ENCODE measurements around the gene GRIN3A.

Gene GRIN3A

DNA sequence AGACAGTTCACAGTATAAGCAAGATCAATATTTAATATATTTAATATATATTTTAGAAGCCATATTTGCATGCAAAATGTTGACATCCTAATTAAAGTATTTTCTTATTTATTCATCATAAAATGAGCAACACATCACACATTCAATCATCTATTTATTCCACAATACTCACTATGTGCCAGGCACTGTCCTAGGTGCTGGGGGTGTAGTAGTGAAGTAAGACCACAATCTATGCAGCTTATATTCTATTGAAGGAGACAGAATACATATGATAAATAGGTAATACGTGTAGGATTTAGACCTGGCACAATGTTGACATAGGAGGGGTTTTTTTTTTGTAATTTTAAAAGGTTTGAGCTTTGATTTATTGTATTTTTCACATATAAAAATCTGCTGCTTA is 63.1 kb downstream of the GRIN3A start:
- H3K9me3 Mint-ChIP-seq (ENCODE audit: low read depth), result no peaks in the 10 kb centered on the region
- no peaks in the 10 kb centered on the region for H3K36me3 Mint-ChIP-seq
- no peak overlapping the region for H3K4me3 Mint-ChIP-seq
- no peak overlapping the region for H3K27ac Mint-ChIP-seq
- peaks cover 6% of the 10 kb centered on the region for H3K27me3 Mint-ChIP-seq
- H3K4me1 Mint-ChIP-seq (ENCODE audit: low read depth), result no peaks in the 10 kb centered on the region

DNA sequence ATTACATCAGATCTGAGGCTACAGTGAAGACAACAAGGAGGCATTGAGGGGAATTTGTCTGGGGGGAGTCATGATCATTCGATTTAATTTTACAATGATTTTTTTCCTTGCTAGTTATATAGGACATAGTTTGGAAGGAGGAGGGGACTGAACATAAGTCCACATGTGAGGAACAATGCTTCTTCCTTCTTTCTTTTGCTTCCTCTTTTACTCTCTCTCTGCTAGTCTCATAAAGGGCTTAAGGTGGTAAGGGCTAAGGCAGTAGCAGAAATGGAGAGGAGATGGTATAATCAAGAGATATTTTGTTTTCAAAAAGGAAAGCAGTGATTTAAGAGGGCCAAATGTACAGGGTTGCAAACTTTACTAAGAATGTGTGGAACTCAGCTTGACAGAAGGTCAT is 64.3 kb downstream of the GRIN3A start:
- Mint-ChIP-seq H3K27me3 (peaks cover 7% of the 10 kb centered on the region), H3K27ac (no peak overlapping the region), H3K9me3 (ENCODE audit: low read depth) (no peaks in the 10 kb centered on the region), H3K4me3 (no peak overlapping the region), H3K4me1 (ENCODE audit: low read depth) (no peaks in the 10 kb centered on the region), H3K36me3 (no peaks in the 10 kb centered on the region)

DNA sequence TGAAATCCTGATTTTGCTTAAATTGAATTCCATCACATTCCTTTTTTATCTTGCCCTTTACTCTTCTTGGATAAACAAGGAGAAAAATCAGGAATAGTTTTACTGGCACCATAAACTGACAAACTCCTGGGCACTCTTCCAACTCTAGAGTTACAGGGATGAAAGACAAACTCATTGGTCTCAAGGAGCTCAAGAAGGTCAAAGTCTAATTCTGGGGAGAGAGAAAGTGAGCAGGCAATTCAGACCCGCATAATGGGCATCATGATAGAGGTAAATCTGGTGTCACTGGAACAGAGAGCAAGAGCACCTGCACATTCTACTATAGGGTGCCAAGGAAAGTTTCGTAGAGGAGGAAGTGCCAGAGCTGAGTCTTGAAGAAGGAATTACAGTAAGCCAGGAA is 64.8 kb downstream of the GRIN3A start:
- Mint-ChIP-seq H3K4me1 (ENCODE audit: low read depth) (no peaks in the 10 kb centered on the region), H3K4me3 (no peak overlapping the region), H3K27me3 (peaks cover 8% of the 10 kb centered on the region), H3K9me3 (ENCODE audit: low read depth) (no peaks in the 10 kb centered on the region), H3K27ac (no peak overlapping the region), H3K36me3 (no peaks in the 10 kb centered on the region)

DNA sequence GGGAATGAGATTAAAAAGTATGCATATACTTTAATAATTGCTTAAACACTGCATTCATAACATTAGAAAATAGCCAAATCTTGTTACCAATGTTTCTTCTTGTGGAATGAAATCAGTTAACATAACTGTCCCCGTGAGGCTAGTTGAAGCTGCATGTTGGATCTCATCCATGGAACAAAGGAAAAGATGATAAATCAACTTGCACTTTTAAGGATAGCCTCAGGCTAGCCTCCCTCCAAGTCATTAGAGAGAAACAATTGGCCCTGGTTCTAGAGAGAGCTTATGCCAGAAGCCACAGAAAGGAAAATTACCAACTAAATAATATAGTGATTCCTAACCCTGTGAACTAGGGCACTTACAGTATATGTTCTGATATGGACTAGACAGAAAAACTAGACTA is 66.9 kb downstream of the GRIN3A start:
- H3K4me1 Mint-ChIP-seq (ENCODE audit: low read depth), result no peaks in the 10 kb centered on the region
- H3K9me3 Mint-ChIP-seq (ENCODE audit: low read depth), result no peaks in the 10 kb centered on the region
- no peaks in the 10 kb centered on the region for H3K36me3 Mint-ChIP-seq
- no peak overlapping the region for H3K4me3 Mint-ChIP-seq
- H3K27me3 Mint-ChIP-seq, result peaks cover 4% of the 10 kb centered on the region
- H3K27ac Mint-ChIP-seq, result no peak overlapping the region

DNA sequence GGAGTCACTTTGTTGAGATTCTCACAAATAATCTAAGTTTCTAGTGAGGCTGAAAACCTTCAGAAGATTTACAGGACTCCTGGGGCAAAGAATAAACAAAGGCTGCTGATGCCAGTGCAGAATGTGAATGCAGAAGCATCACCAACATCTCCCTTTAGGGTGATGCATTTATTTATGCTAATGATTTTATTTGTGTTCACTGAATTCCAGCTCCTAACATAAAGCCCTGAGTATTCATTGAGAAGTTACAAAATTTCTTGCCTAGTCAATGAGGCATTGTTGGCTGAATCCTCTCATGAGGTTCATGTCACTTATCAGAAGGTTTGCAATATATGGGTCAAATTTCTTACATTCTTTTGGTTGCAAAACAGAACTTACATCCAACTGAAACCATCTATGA is 70.0 kb downstream of the GRIN3A start:
- H3K4me1 Mint-ChIP-seq (ENCODE audit: low read depth), result no peaks in the 10 kb centered on the region
- H3K36me3 Mint-ChIP-seq, result no peaks in the 10 kb centered on the region
- no peak overlapping the region for H3K27ac Mint-ChIP-seq
- no peak overlapping the region for H3K4me3 Mint-ChIP-seq
- peaks cover 14% of the 10 kb centered on the region for H3K27me3 Mint-ChIP-seq
- H3K9me3 Mint-ChIP-seq (ENCODE audit: low read depth), result no peaks in the 10 kb centered on the region

DNA sequence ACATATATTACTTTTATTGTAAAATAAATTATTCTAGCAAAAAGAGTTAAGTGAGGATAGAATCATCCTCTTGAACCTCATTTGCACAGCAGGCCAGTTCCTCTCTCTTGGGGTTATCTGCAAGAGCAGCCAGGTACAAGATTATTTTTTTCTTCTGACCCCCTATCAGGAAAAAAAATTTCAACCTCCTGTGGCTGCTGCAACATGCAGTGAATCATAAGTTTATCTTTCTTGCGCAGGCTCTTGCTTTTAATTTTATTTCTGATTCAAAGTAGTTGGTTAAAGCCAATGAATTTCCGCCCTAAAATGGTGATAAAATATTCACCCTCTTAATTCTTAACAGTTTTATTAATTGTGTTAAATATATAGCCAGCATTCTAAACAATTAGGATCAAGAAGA is 74.0 kb downstream of the GRIN3A start:
- Mint-ChIP-seq H3K36me3 (no peaks in the 10 kb centered on the region), H3K9me3 (ENCODE audit: low read depth) (no peaks in the 10 kb centered on the region), H3K4me3 (no peak overlapping the region), H3K4me1 (ENCODE audit: low read depth) (no peaks in the 10 kb centered on the region), H3K27me3 (peaks cover 20% of the 10 kb centered on the region), H3K27ac (no peak overlapping the region)

DNA sequence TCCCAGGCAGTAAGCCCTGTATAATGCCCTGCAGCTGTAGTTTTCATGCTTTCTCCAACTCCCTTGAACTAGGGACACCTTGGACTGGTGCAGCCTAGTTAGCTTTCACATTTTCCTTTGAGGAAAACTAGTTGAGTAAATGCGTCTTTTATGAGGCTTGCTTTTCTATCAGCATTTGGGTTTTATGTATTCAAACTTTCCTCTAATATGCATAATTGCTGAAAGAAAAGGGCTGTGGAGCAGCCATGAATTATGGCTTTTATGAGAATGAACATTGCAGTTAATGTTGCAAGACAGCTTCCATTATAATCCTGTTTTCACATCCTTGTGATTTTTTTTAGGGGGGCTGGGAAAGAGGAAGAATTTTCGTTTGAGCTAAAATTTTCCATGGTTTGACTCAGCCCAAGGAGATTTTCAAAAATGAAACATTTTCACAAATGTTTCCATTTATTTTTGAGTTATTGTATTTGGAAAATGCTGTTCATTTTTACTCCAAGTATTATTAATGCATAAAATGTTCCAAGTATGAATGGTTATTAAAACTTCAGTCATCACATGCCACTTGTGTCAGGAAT is 85.8 kb downstream of the GRIN3A start:
- Mint-ChIP-seq H3K27me3 (peaks cover 9% of the 10 kb centered on the region), H3K4me3 (no peak overlapping the region), H3K9me3 (ENCODE audit: low read depth) (no peaks in the 10 kb centered on the region), H3K36me3 (no peaks in the 10 kb centered on the region), H3K4me1 (ENCODE audit: low read depth) (no peaks in the 10 kb centered on the region), H3K27ac (no peak overlapping the region)

DNA sequence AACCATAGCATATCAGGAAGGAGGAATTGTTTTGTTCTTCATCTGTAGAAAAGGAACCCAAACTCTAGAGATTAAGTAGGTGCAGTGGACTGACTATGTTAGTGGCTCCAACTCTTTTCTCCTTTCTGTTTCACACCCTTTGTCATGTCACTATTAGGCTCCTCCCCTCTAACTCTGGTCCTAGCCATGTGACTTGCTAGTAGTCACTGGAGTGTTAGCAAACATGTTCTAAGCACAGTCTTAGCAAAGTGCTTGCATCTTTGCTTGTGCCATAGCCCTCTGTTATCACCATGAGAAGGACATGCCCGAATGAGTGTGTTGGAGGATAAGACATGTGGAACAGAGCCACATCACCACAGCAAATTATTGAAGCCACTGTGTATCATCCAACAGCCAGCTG is 88.3 kb downstream of the GRIN3A start:
- Mint-ChIP-seq H3K36me3 (no peaks in the 10 kb centered on the region), H3K4me3 (no peak overlapping the region)

DNA sequence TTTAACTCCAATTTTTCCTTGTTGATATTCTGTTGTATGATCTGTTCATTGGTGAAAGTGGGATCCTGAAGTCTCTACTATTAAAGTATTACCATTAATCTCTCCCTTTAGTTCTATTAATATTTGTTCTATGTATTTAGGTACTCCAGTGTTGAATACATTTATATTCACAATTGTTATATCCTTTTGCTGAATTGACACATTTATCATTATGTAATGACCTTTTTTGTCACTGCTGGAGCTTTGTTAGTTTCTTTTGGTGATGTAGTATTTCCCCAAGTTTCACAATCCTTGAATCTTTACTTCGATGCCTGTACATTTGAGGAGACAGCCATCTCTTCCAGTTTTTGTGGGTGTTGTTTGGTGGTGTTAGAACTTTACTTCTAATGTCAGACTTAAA is 90.0 kb downstream of the GRIN3A start:
- H3K9me3 Mint-ChIP-seq (ENCODE audit: low read depth), result peaks cover 2% of the 10 kb centered on the region
- H3K27ac Mint-ChIP-seq, result no peak overlapping the region
- no peaks in the 10 kb centered on the region for H3K36me3 Mint-ChIP-seq
- H3K4me3 Mint-ChIP-seq, result no peak overlapping the region
- H3K4me1 Mint-ChIP-seq (ENCODE audit: low read depth), result no peaks in the 10 kb centered on the region
- peaks cover 7% of the 10 kb centered on the region for H3K27me3 Mint-ChIP-seq

More for the DNA sequence above, 88.3 kb downstream of the GRIN3A start:
- H3K27ac Mint-ChIP-seq, result no peak overlapping the region
- H3K4me1 Mint-ChIP-seq (ENCODE audit: low read depth), result no peaks in the 10 kb centered on the region
- peaks cover 5% of the 10 kb centered on the region for H3K27me3 Mint-ChIP-seq
- H3K9me3 Mint-ChIP-seq (ENCODE audit: low read depth), result no peaks in the 10 kb centered on the region

DNA sequence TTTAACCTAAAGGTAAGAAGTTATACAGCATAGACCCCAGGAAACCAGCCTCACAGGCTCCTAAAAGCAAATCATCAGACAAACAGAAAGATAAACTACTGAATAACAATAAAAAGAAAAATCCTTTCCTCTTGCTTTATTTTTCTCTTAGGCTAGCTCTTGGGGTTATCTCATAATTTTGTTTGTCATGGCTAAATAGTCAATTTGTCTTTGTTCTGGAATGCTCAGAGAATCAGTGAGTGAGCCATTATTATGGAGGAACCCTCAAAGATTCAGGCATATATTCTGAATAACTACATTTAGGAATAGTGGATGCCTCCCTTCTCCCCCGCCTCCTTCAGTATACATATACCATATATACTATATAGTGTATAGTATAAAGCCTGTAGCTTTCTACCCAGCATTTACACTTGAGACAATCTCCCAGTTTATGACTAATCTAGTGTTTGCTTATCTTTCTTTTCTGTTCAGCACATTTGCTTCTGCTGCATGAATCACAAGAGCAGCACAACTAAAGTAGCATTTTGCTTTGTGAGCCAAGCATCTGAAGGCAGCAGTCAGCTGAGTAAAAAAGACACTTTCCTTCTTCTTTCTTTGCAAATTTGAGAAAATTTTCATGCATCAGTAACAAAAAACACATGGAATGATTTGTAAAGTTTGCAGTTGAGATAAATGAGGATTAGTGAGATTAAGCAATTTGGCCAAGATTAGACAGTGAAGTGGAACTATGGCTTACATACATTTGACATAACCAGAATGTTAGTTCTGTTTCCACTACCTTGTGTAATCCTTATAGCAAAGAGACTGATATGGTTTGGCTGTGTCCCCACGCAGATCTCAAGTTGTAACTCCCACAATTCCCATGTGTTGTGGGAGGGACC is 98.4 kb downstream of the GRIN3A start:
- Mint-ChIP-seq H3K27ac (no peak overlapping the region), H3K27me3 (peaks cover 5% of the 10 kb centered on the region), H3K36me3 (no peaks in the 10 kb centered on the region), H3K4me3 (no peak overlapping the region), H3K4me1 (ENCODE audit: low read depth) (no peaks in the 10 kb centered on the region), H3K9me3 (ENCODE audit: low read depth) (peaks cover 3% of the 10 kb centered on the region)

DNA sequence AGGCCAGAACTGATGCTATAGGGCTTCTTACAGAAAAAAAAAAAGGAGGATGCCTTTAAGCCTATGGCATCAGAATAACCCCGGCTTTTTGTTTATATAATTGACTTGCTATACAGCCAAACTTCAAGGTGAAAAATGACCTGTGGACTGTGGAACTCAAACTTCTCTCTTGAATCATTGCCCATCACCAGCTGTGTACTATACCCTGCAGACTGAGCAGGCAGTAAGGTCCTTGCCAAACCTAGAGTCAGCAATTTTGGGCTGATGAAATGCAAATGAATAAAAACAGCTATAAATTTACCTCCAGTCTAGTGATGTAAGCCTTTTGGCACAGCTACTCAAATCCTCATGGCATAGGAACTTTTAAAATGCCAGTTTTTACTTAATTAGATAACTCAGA is 99.1 kb downstream of the GRIN3A start:
- H3K36me3 Mint-ChIP-seq, result no peaks in the 10 kb centered on the region
- no peak overlapping the region for H3K4me3 Mint-ChIP-seq
- H3K27ac Mint-ChIP-seq, result no peak overlapping the region
- peaks cover 3% of the 10 kb centered on the region for H3K9me3 Mint-ChIP-seq (ENCODE audit: low read depth)
- no peaks in the 10 kb centered on the region for H3K4me1 Mint-ChIP-seq (ENCODE audit: low read depth)
- peaks cover 5% of the 10 kb centered on the region for H3K27me3 Mint-ChIP-seq

DNA sequence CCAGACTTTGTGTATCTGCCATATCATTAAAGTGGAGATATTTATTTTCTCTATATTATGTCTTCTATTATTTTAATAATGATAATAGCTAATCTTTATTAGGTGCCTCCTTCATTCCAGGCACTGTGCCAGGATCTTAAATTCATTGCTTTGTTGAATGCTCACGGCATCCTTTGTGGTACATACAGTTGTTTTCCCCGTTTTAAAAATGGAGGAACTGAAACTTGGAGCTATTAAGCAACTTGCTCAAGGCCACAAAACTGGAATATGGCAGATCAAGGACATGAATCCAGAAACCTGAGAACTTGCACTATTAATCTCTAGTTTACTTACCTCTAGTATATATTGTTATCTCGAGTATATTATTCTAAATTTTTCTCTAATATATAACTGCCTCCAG is 102.2 kb downstream of the GRIN3A start:
- no peaks in the 10 kb centered on the region for H3K36me3 Mint-ChIP-seq
- H3K4me1 Mint-ChIP-seq (ENCODE audit: low read depth), result no peaks in the 10 kb centered on the region
- H3K9me3 Mint-ChIP-seq (ENCODE audit: low read depth), result no peaks in the 10 kb centered on the region
- no peak overlapping the region for H3K27ac Mint-ChIP-seq
- H3K27me3 Mint-ChIP-seq, result peaks cover 2% of the 10 kb centered on the region
- H3K4me3 Mint-ChIP-seq, result no peak overlapping the region

DNA sequence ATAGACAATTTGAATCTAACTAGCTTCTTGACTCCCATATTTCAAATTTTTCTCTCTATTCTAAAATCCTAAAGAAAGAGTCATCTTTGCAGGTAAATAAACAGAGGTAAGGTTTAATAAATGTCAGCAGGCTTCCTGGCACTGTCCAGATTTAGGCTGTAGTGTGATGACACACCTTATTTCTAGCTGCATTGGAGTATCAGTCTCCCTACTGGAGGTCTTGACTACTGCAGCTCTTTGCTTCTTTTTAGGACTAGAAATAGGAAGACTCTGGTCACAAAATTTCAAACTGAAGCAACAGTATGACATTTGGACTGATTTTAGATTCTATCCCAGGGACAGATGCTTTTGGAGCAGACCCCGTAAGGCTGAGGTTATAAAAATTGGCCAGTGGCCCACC is 103.0 kb downstream of the GRIN3A start:
- H3K36me3 Mint-ChIP-seq, result no peaks in the 10 kb centered on the region
- no peaks in the 10 kb centered on the region for H3K4me1 Mint-ChIP-seq (ENCODE audit: low read depth)
- no peak overlapping the region for H3K27ac Mint-ChIP-seq
- no peaks in the 10 kb centered on the region for H3K27me3 Mint-ChIP-seq
- H3K9me3 Mint-ChIP-seq (ENCODE audit: low read depth), result no peaks in the 10 kb centered on the region
- no peak overlapping the region for H3K4me3 Mint-ChIP-seq

DNA sequence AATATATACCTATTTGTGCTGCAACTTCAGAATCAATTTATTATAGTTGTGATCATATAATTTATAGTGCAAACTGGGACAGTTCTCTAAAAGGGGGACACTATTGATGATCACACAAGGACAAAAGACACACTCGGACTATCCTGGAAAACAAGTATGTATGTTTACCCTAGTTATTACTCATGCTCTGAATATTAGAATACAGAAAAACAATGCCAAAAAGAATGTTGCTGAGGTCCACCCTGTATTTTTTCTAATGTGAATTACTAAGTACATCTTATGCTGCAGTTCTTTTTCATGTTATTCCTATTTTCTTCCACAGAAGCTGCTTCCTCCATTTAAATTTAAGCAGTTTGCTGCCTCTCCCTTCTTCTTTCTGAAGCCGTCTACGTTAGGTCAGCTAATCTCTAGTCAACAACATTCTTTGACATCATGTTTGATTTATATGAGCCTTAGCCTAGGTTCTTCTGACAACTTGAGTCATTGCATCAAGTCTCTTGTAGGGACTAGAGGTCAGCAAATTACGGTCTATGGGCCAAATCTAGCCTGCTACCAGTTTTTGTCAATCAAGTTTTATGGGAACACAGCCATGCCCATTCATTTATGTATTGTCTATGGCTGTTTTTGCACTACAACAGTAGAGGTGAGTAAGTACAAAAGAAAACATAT is 103.6 kb downstream of the GRIN3A start:
- Mint-ChIP-seq H3K27me3 (no peaks in the 10 kb centered on the region), H3K36me3 (no peaks in the 10 kb centered on the region), H3K4me3 (no peak overlapping the region), H3K9me3 (ENCODE audit: low read depth) (no peaks in the 10 kb centered on the region), H3K27ac (no peak overlapping the region), H3K4me1 (ENCODE audit: low read depth) (no peaks in the 10 kb centered on the region)

DNA sequence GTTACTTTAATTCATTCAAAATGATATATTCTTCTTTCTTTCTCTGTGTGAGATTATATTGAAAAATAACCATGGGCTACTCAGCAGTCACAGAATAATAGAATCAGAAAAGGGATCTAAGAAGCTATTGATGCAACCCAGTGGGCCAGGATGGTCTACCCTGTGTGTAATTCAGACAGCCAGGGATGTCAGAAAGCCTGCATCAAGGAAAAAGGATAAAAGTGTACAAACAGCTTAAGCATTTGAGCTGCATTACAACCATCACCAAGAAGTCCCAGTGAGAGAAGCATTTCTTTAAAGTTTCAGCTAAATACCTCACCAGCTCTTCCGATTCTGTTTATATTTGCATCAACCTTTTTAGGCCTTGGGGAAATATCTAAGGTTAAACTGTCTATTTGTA is 105.8 kb downstream of the GRIN3A start:
- Mint-ChIP-seq H3K27ac (no peak overlapping the region), H3K4me1 (ENCODE audit: low read depth) (no peaks in the 10 kb centered on the region), H3K9me3 (ENCODE audit: low read depth) (no peaks in the 10 kb centered on the region), H3K36me3 (no peaks in the 10 kb centered on the region), H3K27me3 (no peaks in the 10 kb centered on the region), H3K4me3 (no peak overlapping the region)

Data from activated naive CD8-positive, alpha-beta T cell (primary cell).